Activated CD4-positive, CD25-positive, alpha-beta regulatory T cell treated with anti-CD3 and anti-CD28 coated beads, Interleukin-2, amount 50 U/mL, for 16 hours (primary cell): ENCODE data around the gene ZFP90.
"Not testable (repeated sequence)": the region's sequence is repeated elsewhere in the genome, so short reads cannot be mapped to it uniquely, and the experiment has no call there.

ENCODE experiments used
- DNase-seq: peaks from one replicate; pipeline ENCODE4 v3.0.0-alpha.2; 2020; ENCODE audit warnings: low read depth, low spot score

Gene ZFP90

DNA sequence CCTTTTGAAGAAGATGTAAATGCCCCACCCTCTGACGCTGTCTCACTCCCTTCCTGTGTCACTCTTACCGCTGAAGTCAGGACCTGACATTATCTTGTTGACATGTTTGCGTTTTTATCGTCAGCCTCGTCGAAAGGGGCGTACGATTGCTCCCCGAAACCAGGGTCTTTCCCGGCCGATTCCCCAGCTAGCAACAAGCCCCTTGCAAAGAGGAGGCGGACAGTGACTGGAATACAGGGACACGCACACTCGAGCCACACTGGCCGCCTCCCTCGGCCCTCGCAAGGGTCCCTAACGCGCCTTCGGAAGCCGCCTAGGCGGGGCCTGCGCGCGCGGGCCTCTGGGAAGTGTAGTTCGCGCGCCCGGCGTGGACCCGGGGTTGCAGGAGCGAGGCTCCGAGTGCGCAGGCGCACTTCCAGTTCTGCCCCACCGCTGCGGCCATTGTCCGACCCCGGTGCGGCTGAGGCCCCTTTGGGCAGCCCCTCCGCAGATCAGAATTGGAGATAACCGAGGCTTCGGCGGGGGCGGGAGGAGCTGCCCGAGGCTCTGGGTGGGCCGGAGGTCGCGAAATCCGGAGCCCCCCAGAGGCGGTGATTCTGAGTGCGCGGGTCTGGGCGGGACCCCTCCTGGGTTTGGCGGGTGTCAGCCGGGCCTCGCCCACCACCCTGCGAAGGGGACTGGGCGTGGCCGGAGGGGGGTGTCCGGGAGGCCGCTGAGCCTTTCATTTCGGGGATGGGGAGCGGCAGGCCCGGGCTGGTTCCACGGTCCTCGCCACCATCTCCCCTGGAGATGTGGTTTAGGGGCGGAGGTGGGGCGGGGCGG is at the start of gene ZFP90:
Gene ZFP90 (plus strand): TSS at position 412 of the 822 bp plus-strand sequence. CDS start 502 bp downstream, outside the sequence.
- peak; percentile 75 for DNase-seq

DNA sequence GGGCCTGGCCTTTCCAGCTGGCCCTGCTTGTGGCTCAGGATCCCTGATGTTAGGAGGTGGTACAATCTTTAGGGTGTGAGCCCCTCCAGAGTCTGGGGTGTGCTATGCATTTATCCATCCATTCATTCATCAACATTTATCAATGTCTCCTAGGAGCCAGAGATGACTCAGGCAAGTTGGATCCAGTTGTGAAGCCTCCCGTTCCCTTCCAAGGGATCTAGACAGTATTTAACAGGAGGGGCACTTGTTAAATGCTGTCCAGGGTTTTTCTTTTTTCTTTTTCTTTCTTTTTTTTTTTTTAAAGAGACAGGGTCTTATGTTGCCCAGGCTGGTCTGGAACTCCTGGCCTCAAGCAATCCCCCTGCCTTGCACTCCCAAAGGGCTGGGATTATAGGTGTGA is 48.7 kb upstream of the ZFP90 start:
- DNase-seq: no peak

DNA sequence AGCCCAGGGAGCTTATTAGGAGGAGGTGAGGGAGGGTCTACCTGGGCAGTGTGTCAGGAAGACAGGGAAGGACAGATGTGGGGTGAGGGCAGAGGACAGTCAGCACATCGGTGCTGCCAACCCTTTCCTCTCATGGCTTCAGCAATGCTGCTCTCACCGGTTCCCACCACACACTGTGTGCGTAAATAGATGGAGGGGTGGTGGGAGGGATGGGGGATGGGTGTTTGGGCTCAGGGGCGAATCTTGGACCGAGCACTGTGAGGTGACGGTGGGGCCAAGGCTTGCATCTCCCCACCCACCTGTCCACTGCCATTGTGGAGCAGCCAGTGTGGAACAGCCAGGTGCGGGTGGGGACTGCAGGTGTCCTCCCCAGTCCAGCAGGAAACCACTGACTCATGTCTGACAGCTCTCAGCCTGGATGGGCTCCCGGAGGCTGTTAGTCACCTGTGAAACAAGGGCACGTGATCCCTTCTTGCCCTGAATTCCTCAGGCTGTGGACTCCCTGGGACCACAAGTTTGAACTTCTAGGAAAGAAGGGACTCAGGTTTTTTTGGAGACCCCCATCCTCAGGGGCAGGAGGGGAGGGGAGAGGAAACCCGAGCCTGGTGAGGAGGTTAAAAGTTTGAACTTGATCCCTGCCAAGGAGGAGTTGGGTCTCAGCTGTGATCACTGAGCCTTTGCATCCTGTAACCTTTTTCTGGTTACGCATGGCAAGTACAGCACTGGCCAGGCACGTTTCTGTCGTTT is 48.1 kb upstream of the ZFP90 start:
- DNase-seq: no peak

DNA sequence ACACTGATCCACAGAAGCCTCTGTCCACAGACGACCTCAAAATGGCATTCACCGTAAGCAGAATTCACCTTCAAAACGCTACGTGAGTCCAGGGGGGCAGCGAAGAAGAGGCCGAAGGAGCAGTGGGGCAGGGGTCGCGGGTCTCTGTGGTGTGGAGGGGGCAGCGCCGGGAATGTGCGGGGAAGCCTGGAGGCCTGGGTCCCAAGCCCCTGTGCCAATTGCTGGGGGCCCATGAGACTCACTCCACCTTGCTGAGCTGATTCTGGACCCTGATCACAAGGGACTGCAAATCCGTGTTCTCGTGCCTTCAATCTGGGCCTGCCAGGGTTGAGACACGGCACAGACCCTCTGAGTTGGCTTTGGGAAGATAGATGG is 47.5 kb upstream of the ZFP90 start:
- DNase-seq: no peak

DNA sequence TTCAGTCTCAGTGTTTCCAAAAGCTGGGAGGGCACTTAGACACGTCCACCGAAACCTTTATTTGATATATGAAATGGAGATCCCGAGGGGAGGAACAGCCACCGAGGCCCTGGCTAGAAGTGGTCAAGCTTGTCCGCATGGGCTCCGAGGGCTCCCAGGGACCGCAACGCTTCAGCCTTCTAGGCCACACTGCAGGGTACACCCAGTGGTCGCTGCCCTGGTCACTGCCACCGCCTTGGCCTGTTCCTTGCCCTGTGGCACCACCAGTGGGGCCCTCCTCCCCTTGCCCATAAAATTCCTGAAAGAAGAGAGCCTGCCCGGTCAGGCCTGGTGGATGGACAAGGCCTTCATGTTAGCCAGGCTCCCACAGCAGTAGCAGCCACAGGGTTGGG is 46.9 kb upstream of the ZFP90 start:
- DNase-seq: no peak

DNA sequence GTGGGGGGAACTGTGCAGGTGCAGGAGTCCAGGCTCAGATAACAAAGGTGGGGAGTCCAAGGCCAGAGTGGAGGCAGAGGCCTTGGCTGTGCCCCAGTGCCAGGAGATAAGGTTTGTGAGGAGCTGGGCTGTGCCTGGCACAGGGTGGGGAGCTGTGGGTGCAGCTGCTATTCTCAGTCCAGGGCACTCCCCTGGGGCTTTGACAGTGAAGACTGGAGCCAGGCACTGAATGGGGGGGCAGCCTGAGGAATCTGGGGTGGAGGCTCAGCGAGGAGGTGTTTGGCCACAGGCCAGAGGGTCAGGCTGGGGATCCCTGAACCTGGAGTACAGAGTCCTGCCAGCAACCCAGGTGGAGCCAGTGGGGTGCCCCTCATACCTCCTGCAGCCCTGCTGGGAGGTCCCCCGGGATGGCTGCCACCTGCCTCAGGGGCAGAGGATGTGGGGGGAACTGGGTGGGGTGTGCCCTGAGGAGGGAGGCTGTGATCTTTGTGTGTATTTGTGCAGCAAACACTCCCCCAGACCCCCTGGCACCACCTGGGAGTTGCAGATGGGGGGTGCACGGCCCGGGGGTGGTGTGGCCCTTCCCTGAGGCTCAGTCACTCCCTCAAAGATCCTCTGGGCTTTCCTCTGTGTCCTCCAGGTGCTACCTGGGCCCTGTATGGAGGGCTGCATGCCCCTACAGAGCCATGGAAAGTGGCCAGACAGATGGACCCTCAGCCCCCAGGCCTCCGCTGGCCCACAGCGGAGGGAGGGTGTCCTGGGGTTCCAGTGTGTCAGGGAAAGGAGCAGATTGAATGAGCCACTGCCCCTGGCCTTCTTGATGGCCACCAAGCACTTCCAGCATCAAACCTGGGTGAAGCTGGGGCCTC is 46.3 kb upstream of the ZFP90 start:
- no peak for DNase-seq

DNA sequence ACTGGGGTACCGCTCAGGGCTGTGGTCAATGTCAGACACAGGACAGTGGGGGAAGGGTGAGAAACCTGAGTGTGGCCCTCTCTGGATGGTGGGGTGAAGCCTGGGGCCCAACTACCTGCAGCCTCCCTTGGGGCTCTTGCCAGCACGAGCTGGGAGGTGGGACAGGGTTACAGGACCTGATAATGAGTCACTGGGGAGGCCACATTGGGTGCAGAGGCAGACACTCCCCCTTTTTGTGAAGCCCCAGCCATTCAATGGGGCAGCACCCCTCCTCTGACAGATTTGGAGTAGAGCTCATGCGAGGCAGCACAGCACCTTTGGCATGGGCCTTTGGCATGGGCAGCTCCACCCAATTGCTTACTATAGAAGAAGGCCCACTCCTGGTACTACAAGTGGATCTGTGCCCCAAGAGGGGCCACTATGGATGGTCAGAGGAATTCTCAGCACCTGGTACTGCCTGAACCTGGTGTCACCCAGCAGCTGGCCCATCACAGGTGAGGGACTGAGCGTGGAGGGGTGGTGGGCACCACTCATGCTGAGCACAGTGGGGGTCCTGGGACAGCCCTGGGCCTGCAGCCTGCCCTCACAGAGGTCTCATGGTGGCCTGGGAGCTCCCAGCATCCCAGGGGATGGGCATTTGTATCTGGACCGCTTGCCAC is 45.5 kb upstream of the ZFP90 start:
- DNase-seq: no peak

DNA sequence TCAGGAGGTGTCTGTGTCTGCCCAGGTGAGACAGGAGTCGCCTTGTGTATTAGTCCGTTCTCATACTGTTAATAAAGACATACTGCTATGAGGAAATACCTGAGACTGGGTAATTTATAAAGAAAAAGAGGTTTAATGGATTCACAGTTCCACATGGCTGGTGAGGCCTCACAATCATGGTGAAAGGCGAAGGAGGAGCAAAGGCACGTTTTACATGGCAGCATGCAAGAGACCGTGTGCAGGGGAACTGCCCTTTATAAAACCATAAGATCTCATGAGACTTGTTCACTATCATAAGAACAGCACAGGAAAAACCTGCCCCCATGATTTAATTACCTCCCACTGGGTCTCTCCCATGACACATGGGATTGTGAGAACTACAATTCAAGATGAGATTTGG is 44.8 kb upstream of the ZFP90 start:
- not testable (repeated sequence) for DNase-seq

DNA sequence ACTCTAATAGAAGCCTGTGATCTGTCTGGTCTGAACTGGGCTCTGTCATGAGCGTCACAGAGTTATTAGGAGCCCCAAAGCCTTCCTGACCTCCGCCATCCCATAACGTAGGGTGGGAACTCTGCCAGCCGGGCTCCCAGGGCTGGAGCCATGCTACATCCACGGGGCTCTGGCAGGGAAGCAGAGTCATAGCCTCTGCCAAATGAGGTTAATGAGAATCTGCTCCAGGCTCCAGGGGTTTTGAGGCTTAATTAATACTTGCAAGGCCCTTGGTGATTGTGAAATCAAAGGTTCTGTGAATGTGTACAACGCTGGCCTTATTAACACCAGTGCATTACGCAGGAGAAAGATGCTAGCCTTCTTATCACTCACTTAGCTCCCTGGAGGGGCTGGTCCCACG is 42.4 kb upstream of the ZFP90 start:
- no peak for DNase-seq

DNA sequence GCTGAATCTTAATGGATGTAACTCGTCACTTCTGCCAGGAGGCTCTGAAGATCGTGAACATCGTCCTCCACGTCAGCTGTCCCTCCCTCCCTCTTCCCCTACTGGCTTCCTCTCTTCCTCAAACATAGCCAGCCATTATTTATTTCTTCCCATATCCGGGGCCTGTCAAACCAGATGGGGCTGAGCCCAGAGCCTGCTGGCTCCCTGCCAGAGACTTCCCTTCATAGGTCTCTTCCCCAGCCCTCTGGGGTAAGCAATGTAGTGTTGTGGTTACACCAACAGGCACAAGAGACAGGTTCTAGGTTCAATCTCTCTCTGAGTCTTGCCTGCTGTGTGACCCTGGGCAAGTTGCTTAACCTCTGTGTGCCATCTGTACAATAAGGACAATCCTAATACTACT is 40.1 kb upstream of the ZFP90 start:
- DNase-seq: no peak

DNA sequence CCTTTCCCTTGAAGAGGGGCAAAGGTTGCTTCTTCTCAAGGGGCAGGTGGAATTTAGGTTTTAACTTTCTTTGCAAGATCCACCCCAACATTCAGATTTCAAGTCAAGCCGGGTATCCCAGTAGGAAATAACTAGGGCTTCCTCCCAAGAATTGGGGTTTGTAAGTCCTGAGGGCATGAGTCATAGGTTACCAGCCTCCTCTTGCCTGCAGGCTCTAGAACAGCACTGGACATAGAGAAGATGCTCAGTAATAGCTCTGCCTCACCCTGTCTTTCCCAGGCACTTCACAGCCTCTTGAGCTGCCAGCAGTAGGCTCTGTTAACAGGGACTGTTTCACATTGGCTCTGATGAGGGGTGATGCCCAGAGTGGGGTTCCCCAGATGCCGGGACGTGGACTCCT is 35.8 kb upstream of the ZFP90 start:
- DNase-seq: no peak

DNA sequence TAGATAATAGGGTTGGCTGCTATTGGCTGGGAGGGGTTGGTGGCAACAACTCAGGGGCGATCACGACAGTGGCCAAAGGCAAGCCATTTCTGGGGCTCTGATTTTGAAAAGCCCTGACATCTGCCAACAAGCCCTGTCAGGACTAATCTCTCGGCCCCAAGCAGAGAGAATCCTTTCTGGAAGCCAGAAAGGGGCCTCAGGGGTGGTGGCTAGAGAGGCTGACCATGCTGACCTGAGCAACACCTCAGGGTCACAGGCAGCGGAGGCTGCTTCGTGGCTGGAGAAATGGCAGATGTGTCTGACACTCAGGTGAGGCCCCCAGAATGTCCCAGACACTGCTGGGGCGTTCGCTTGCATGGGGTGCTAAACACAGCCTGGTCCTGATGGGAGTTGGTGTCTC is 35.0 kb upstream of the ZFP90 start:
- no peak for DNase-seq

DNA sequence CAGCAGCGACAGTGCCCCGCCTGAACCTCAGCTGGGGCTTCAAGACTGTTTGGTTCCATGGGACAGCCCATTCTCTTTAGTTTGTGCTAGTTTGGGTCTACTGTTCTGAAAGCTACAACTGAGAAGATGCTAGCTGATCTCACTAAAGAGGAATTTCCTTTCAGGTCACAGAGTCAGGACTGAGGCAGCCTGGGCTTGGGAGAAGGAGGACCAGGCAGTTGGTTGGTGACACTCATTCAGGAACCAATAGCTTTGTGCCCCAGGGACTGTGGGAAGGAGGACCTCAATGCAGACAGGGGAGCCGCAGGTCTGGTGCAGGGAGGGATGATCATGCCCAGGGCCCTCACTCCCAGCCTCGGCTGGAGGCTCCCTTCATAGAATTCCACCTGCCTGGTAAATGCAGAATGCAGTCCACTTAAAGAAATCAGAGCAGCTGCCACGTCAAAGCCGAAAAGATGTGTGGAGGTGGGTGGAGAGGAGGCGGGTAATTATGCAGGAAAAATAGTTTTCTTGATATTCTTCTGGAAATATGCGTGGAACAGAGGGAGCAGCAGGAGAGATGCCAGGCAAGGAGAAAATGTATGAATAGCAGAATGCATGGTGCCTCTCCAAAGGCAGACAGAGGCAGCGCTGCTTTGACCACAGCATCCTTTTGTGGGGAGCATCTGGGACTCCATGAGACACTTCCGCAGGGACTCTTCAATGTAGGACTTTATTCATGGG is 32.6 kb upstream of the ZFP90 start:
- DNase-seq: no peak

DNA sequence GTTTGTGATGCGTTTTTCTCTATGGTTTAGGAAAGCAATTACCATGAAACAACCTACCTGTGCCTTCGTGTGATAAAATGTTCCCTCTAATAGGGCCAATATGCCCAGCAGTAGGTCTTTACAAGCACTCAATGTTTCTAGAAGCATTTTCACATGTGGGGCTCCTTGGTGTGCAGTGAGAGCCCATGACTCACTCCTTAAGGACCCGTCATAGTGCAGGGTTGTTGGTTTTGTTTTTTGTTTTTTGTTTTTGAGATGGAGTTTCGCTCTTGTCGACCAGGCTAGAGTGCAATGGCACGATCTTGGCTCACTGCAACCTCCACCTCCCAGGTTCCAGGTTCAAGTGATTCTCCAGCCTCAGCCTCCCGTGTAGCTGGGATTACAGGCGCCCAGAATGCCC is 31.1 kb upstream of the ZFP90 start:
- DNase-seq: no peak

DNA sequence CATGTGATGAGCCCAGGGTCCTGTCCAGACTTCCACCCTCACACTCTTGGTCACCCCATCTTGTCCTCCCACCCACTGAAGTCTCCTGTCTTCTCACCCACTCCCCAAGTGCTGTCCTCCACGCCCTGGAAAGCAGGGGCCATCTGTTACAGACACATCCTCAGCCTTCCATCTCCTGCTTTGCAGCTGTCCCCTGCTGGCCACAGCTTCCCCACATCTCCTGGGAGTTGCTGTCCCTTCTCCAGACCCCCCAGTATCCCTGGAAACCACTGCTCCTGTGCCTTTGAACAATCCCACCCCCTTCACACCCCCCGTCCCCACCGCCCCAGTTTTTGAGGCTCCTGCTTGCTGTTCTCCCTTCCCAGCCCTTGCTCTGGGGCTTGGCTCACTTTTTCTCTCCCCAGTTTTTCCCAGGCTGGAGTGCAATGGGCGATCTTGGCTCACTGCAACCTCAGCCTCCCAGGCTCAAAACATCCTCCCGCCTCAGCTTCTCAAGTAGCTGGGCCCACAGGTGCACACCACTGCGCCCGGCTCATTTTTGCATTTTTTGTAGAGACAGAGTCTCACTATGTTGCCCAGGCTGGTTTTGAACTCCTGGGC is 30.4 kb upstream of the ZFP90 start:
- no peak for DNase-seq

DNA sequence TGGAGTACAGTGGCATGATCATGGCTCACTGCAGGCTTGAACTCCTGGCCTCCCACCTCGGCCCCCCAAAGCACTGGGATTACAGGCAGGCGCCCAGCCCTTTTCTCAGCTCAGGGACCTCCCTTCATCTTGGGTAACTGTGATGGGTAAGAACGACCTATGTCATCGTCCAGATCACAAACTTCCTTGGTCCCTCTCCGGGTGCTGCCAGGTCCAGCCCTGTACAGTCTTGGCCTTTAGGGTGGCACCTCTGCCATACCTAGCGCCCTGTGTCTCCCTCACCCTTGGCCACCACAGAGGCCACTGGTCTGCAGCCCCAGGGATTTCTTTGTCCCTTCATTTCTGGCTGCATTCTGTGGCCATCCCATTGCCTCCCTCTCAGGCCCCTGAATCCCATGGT is 29.7 kb upstream of the ZFP90 start:
- DNase-seq: no peak

DNA sequence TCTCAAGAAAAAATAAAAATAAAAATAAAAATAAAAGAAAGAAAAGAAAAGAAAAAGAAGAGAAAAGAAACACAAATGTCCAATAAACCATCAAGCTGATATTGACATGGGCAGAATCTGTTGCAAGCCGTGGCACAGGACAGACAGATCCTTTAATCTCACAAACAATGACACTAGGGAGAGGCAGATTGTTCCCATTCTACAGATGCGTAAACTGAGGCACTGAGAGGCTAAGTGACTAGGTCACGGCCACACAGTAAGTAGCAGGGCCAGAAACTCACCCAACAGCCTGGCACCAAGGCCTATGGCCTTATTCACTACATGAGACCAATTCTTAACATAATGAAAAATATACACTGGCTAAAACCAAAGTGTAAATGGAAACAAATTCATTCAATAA is 28.3 kb upstream of the ZFP90 start:
- no peak for DNase-seq

DNA sequence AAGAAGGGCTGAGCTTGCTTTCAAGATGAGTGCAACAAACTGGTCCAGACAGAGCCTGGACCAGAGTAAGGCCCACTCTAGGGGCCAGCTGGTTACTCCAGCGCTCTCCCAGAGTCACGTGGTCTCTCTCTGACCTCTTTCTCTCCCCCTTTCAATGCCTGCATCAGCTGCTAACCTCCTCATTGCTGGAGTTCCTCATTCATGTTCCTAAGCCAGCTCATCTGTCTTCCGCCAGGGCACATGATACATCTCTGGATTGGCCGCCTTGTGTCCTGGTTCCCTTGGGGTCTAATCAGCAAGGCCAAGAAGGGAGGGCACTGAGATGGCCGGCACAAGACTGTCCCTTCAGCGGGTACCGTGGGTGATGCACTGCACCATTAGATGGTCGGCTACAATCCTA is 26.9 kb upstream of the ZFP90 start:
- DNase-seq: no peak

DNA sequence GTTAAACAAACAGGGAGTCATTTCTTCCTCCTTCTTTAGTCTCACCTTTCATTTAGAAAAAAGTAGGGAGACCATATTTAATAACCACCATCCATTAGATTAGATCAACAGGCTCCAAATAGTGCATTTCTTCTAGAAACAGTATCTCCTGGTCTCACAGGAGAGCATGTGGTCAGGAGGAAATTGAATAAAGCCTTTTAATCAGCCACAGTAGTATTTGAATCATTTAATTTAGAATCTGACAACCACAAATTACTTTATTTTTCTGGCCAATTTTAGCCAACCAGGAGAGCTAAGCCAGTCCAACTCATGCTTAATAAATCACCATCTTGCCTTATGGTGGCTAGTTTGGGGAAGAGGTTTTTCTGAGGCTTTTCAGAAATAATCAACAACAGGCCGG is 26.3 kb upstream of the ZFP90 start:
- DNase-seq: no peak

DNA sequence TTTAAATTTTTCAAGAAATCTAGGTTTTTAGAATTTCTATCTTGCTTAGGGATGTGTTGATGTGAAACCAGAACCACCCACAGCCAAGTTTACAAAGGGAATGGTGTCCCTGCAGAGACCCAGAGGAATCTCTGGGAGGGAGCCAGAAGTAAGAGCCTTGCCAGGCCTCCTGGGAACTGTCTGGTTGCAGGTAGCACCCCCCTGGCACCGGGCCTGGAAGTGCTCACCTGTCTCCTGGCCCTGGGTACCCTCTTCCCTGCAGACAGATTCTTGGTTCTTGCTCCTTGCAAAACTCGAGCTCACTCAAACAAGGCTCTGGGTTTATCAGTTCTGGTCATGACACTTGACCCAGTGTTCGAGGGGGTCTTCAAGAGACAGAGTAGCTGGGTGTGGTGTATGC is 24.6 kb upstream of the ZFP90 start:
- DNase-seq: no peak
